ENCODE measurements around the gene PPP2CA. TPM values are rescaled to one million over a fixed set of nuclear protein-coding genes. Genes with fewer than 3 reads are reported as not detected.

Gene PPP2CA
- total and polyA plus RNA-seq, 9 of the 15 experiments (the other 6 are each of a cell fraction or from before 2014, with no cell fraction given): 23.0 to 257 (median 109) TPM

- TF ChIP-seq SAP30 (IDR thresholded peaks at IDR 0.05; ENCODE audit: borderline replicate concordance, insufficient read depth, low read depth, low read length, poor library complexity, severe bottlenecking): no peak
- TF ChIP-seq NFXL1 (CRISPR knock-in tag; IDR thresholded peaks at IDR 0.05): no peak
- TF ChIP-seq XRCC3 (IDR thresholded peaks at IDR 0.05): no peak
- TF ChIP-seq ZSCAN32 (CRISPR knock-in tag; IDR thresholded peaks at IDR 0.05): no peak
- no peak for TF ChIP-seq RBM39 (optimal IDR thresholded peaks at IDR 0.05; ENCODE audit: low read depth, low read length)
- TF ChIP-seq SMARCA4 (IDR thresholded peaks at IDR 0.05): no peak
These were observed 42.4 kb downstream of the PPP2CA start (continued) for GRCh38 chr5:134183481-134183880.

GRCh38 chr5:134178096-134178419 lies 47.8 kb downstream of the PPP2CA start:
- peaks cover 13% of the 10 kb centered on the region for H3K36me3 ChIP-seq (ENCODE audit: control insufficient read depth, insufficient read depth, low read length)
- H3K4me1 ChIP-seq (replicated peaks in 1 of 2; ENCODE audit: control insufficient read depth in 2 of 2, insufficient read depth in 2 of 2, low read length in 2 of 2): peaks cover 17 to 18% of the 10 kb centered on the region in 2 experiments
- H4K20me1 ChIP-seq (replicated peaks; ENCODE audit: control insufficient read depth, insufficient read depth, low read length): peaks cover 19% of the 10 kb centered on the region; the same call in 1 of the 2 replicates
- H2AFZ ChIP-seq (ENCODE audit: low read depth, low read length): peak overlapping the region; percentile 99; the same call in 1 of the 2 replicates
- H3K79me2 ChIP-seq (ENCODE audit: control insufficient read depth, insufficient read depth, low read length): peaks cover 38% of the 10 kb centered on the region
- TF ChIP-seq ZNF444 (CRISPR knock-in tag; IDR thresholded peaks at IDR 0.05) (no peak), CEBPG (CRISPR knock-in tag; IDR thresholded peaks at IDR 0.05) (0 out of 2 replicates have a peak, but pooled peaks have one; percentile 36), CEBPG (tag; conservative IDR thresholded peaks at IDR 0.05 in 1 of 2, IDR thresholded peaks at IDR 0.05 in 1 of 2) (no peak)
- no TSS peak for BruUV-seq (replicated peaks)
- H3K9me1 ChIP-seq (ENCODE audit: control insufficient read depth, insufficient read depth, low read length): no peaks in the 10 kb centered on the region
- intact Hi-C loops (cut with micrococcal nuclease) (no loop called here), in situ Hi-C loops (cut with MboI) (no loop called here)
- H3K27ac ChIP-seq (ENCODE audit: extremely low read depth, low read depth, low read length): no peak overlapping the region; the same call in 2 of the 3 replicates
- ChIA-PET POLR2A (interaction anchor here (0.8 to 3.6 kb wide), 11 partner anchors 9 to 288 kb away, joined by 3 to 40 read pairs (median 8); no protein-coding TSS in a partner anchor), CTCF (ENCODE audit: low intra/inter-chr PET ratio) (interaction anchor here (1.2 kb wide), 1 partner anchor 111 kb away, joined by 4 read pairs; no protein-coding TSS in a partner anchor)
- peak overlapping the region; percentile 95 to 96; a peak in 3 of 4 replicates for H3K9ac ChIP-seq (ENCODE audit: insufficient read depth in 1 of 2, low read depth in 2 of 2, low read length in 2 of 2)
- FAIRE-seq: no peak
- no peak for DNase-seq (ENCODE audit: extremely low read depth in 1 of 4, low spot score in 3 of 4)
- H3K4me2 ChIP-seq (ENCODE audit: insufficient read depth, low read length): peak overlapping the region; percentile 98
- H3K9me3 ChIP-seq (replicated peaks; ENCODE audit: control insufficient read depth, insufficient read depth, low read depth, low read length): no peaks in the 10 kb centered on the region
- no peaks in the 10 kb centered on the region for H3K27me3 ChIP-seq (ENCODE audit: control insufficient read depth in 2 of 2, insufficient read depth in 2 of 2, low read length in 2 of 2)
- H3K4me3 ChIP-seq: no peak overlapping the region
- no peak for ATAC-seq
- WGBS (ENCODE audit: insufficient coverage, low coverage, missing lambda C conversion rate): 81% methylated on average over 3 of the region's 3 CpGs

All from K562 (cell line).